Calu3 (cell line): ENCODE results near the gene TBCB. TPM values are rescaled to one million over a fixed set of nuclear protein-coding genes. Genes with fewer than 3 reads are reported as not detected.

Experiments
- BruUV-seq: library from RNA; stranded (reverse); fragments of 400-500 nt; replicated peaks from 2 replicates; lab custom pipeline; 2021; lab: Mats Ljungman, UMichigan
- CTCF ChIA-PET: fragments of 300-600 bp; sonication (Branson Sonifier 250); formaldehyde crosslinking; loops from one replicate; lab custom pipeline; 2022; ENCODE audit warnings: antibody characterized with exemption; lab: Charles Lee
- DNase-seq: peaks from one replicate; pipeline ENCODE4 v3.0.0; 2022
- H3K27ac Mint-ChIP-seq: one replicate; pipeline ENCODE4 v1.8.0; 2022; ENCODE audit warnings: mixed read lengths; ENCODE audit not compliant: unreplicated experiment
- H3K27me3 Mint-ChIP-seq: one replicate; pipeline ENCODE4 v1.8.0; 2022; ENCODE audit warnings: mixed read lengths; ENCODE audit not compliant: unreplicated experiment
- H3K36me3 Mint-ChIP-seq: one replicate; pipeline ENCODE4 v1.8.0; 2022; ENCODE audit warnings: mild to moderate bottlenecking, moderate library complexity, mixed read lengths; ENCODE audit not compliant: insufficient read depth, unreplicated experiment
- H3K4me1 Mint-ChIP-seq: one replicate; pipeline ENCODE4 v1.8.0; 2022; ENCODE audit warnings: mild to moderate bottlenecking, low read depth, mixed read lengths; ENCODE audit not compliant: unreplicated experiment
- H3K4me3 Mint-ChIP-seq: one replicate; pipeline ENCODE4 v1.8.0; 2022; ENCODE audit warnings: mild to moderate bottlenecking, low read depth, moderate library complexity, mixed read lengths; ENCODE audit not compliant: unreplicated experiment
- H3K9me3 Mint-ChIP-seq: one replicate; pipeline ENCODE4 v1.8.0; 2022; ENCODE audit warnings: low read depth, mixed read lengths; ENCODE audit not compliant: unreplicated experiment
- CTCF ChIP-seq: fragments of 200-600 bp; IDR thresholded peaks from one replicate; pipeline ENCODE4 v1.8.0; 2022; ENCODE audit warnings: antibody characterized with exemption; ENCODE audit not compliant: unreplicated experiment
- intact Hi-C: fragments of 100-400 bp; cut with micrococcal nuclease; formaldehyde crosslinking; loops from one replicate; pipeline ENCODE4 v1.10.0; 2022; ENCODE audit not compliant: unreplicated experiment
- total RNA-seq: library from RNA; stranded (reverse); gene quantifications from 2 replicates; pipeline ENCODE4 v1.2.3, GENCODE V29; 2022

The TBCB gene
- total RNA-seq, 1 experiment from 2014 or later, result 210 TPM

DNA sequence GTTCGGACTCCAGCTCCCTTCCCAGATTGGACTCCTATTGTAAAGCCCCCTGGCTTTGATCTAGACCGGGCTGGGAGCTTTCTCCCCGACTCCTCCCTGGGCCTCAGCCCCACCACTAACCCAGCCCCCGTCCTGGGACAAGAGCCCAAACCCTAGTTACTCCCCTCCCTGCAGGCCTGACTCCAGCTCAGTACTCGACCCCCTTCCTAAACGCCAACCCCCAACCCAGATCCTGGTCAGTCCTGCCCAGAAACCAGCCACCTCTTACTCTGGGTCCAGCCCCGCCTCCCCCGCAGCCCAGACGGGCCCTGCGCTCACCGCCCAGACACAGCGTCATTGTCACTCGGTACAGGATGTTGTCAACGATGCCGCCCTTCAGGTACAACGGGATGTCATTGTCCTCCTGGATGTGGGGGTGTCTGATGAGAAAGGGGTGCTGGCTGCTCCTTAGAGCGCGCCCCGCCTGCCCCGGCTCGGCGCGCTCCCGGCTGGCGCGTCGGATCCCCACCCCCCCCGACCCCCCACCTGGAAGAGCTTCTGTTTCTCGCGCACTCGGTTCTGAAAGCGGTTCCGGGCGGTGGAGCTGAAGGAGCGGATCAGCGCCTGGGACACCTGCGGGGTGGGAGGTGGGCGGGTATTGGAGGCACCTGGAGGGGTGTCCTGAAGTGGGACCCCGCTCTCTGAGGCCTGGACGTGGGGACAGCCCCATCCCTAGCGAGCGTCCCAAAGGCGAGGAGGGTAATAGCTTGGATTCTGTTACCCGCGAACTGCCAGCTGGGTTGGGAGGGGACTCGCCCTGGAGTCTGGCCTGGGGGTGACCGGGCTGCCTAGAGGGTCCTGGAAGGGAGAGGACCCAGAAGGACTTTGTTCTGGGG lies 36.1 kb downstream of the TBCB start:
- Mint-ChIP-seq H3K4me1 (peaks cover 6% of the 10 kb centered on the region), H3K27ac (no peak overlapping the region), H3K27me3 (no peaks in the 10 kb centered on the region), H3K36me3 (peaks cover 61% of the 10 kb centered on the region), H3K9me3 (no peaks in the 10 kb centered on the region), H3K4me3 (no peak overlapping the region)
- no peak for TF ChIP-seq CTCF
- DNase-seq, result no peak
- CTCF ChIA-PET, result interaction anchor here (0.6 kb wide), 1 partner anchor 18 kb away, joined by 5 read pairs; no protein-coding TSS in a partner anchor
- no TSS peak for BruUV-seq
- intact Hi-C loops, result no loop called here

- peaks cover 57% of the 10 kb centered on the region for H3K36me3 Mint-ChIP-seq
- H3K4me1 Mint-ChIP-seq, result peaks cover 12% of the 10 kb centered on the region
- DNase-seq, result no peak
- no peak for TF ChIP-seq CTCF
- intact Hi-C loops, result no loop called here
- no peak overlapping the region for H3K27ac Mint-ChIP-seq
- H3K4me3 Mint-ChIP-seq, result no peak overlapping the region
- CTCF ChIA-PET, result interaction anchor here (0.6 kb wide), 1 partner anchor 18 kb away, joined by 5 read pairs; no protein-coding TSS in a partner anchor
- no peaks in the 10 kb centered on the region for H3K27me3 Mint-ChIP-seq
- H3K9me3 Mint-ChIP-seq, result no peaks in the 10 kb centered on the region
- no TSS peak for BruUV-seq
These were observed 36.7 kb downstream of the TBCB start for GRCh38 chr19:36152019-36152351.

GRCh38 chr19:36152352-36153091 lies 37.3 kb downstream of the TBCB start, which contains the start of gene COX7A1:
Gene COX7A1 (minus strand): TSS chr19:36152447. CDS start chr19:36152407, 40 bp downstream.
- H3K36me3 Mint-ChIP-seq, result peaks cover 55% of the 10 kb centered on the region
- CTCF ChIA-PET, result interaction anchor here (1.6 kb wide), 1 partner anchor 16 kb away, joined by 6 read pairs; no protein-coding TSS in a partner anchor
- H3K4me1 Mint-ChIP-seq, result peaks cover 18% of the 10 kb centered on the region

More at GRCh38 chr19:36152352-36153091, 37.3 kb downstream of the TBCB start, which contains the start of gene COX7A1:
- Mint-ChIP-seq H3K4me3 (no peak within 1 kb of the TSS), H3K9me3 (no peaks in the 10 kb centered on the region), H3K27me3 (no peaks in the 10 kb centered on the region), H3K27ac (no peak within 1 kb of the TSS)
- intact Hi-C loops, result no loop called here
- TF ChIP-seq CTCF, result no peak
- BruUV-seq, result no TSS peak
- no peak for DNase-seq
